HepG2 (cell line): Measurements from ENCODE around the gene PSD4. TPM values are rescaled to one million over a fixed set of nuclear protein-coding genes. Genes with fewer than 3 reads are reported as not detected.

Experiments used
- ATAC-seq: fragments of 200-7000 bp; cut with Tn5 transposase; 3 replicates; pipeline ENCODE4 v1.9.1; 2020; ENCODE audit warnings: mild to moderate bottlenecking, moderate library complexity
- BruUV-seq: library from RNA; stranded (reverse); fragments of 400-500 nt; replicated peaks from 2 replicates; lab custom pipeline; 2021; lab: Mats Ljungman, UMichigan
- CTCF ChIA-PET: fragments of 300-600 bp; formaldehyde crosslinking; extraction: SDS; loops from one replicate; lab custom pipeline; 2021; ENCODE audit warnings: low total read pairs, inconsistent platforms, low intra/inter-chr PET ratio; lab: Yijun Ruan, JAX
- POLR2A ChIA-PET: fragments of 350-600 bp; sonication (Branson Sonifier 250); formaldehyde crosslinking; loops from one replicate; lab custom pipeline; 2020; ENCODE audit warnings: antibody characterized with exemption, inconsistent platforms; lab: Yijun Ruan, JAX
- DNase-seq: peaks from one replicate; pipeline ENCODE4 v3.0.0-alpha.2; 2015; ENCODE audit warnings: low spot score
- FAIRE-seq: peaks from 3 replicates; lab custom pipeline; 2011; peaks lifted over from hg19 to GRCh38; lab: Jason Lieb, UNC
- H2AFZ ChIP-seq: one replicate; pipeline ENCODE4 v1.6.1; 2011; ENCODE audit warnings: low read length, inconsistent platforms
- H3K27ac ChIP-seq: fragments of 300-600 bp; 3 replicates; pipeline ENCODE4 v1.8.0; 2011; ENCODE audit warnings: mixed run types, mild to moderate bottlenecking, mixed read lengths, low read length, inconsistent platforms; ENCODE audit not compliant: insufficient read depth; ENCODE audit errors: extremely low read length
- H3K27me3 ChIP-seq, 2 experiments: fragments of 200-600 bp in 1 of 2; 2 replicates in 1 of 2; 3 replicates in 1 of 2; pipeline versions ENCODE4 v1.6.0 to v1.8.0; 2011; ENCODE audit warnings: low read length in 2 of 2, mild to moderate bottlenecking in 2 of 2, moderate library complexity in 2 of 2, inconsistent platforms in 1 of 2; ENCODE audit not compliant: insufficient read depth in 2 of 2, control insufficient read depth in 1 of 2
- H3K36me3 ChIP-seq, 2 experiments: fragments of 200-600 bp in 1 of 2; replicated peaks in 1 of 2; 2 replicates in 1 of 2; 3 replicates in 1 of 2; pipeline versions ENCODE4 v1.5.1 to v1.8.0; 2011; ENCODE audit warnings: low read length in 2 of 2, inconsistent platforms in 1 of 2; ENCODE audit not compliant: insufficient read depth in 2 of 2, control insufficient read depth in 1 of 2
- H3K4me1 ChIP-seq: 2 replicates; pipeline ENCODE4 v1.5.1; 2012; ENCODE audit warnings: low read length, inconsistent platforms; ENCODE audit not compliant: insufficient read depth
- H3K4me2 ChIP-seq: 2 replicates; pipeline ENCODE4 v1.6.0; 2011; ENCODE audit warnings: low read depth, low read length, inconsistent platforms
- H3K4me3 ChIP-seq, 3 experiments: fragments of 200-600 bp in 1 of 3; sonication (generic), shearing (Covaris generic) in 1 of 3; replicated peaks in 1 of 3; 2 replicates each; pipeline ENCODE4 v1.5.1; 2011 to 2016; ENCODE audit warnings: low read length in 3 of 3, inconsistent platforms in 2 of 3, low read depth in 2 of 3, mild to moderate bottlenecking in 2 of 3, control low read depth in 1 of 3, mixed read lengths in 1 of 3; ENCODE audit not compliant: insufficient read depth in 1 of 3
- H3K79me2 ChIP-seq: one replicate; pipeline ENCODE4 v1.6.1; 2011; ENCODE audit warnings: low read length, inconsistent platforms; ENCODE audit not compliant: insufficient read depth
- H3K9ac ChIP-seq: 2 replicates; pipeline ENCODE4 v1.6.0; 2011; ENCODE audit warnings: mild to moderate bottlenecking, low read depth, low read length, inconsistent platforms; ENCODE audit not compliant: insufficient read depth
- H3K9me3 ChIP-seq: 2 replicates; pipeline ENCODE4 v1.5.1; 2012; ENCODE audit warnings: mild to moderate bottlenecking, low read length
- H4K20me1 ChIP-seq: 2 replicates; pipeline ENCODE4 v1.6.0; 2011; ENCODE audit warnings: inconsistent platforms, mild to moderate bottlenecking, low read length, moderate library complexity; ENCODE audit not compliant: insufficient read depth
- AHDC1 ChIP-seq: sonication (generic); formaldehyde crosslinking; IDR thresholded peaks from 2 replicates; pipeline ENCODE4 v1.5.1; 2020; ENCODE audit warnings: mild to moderate bottlenecking, missing genetic modification reagents, borderline replicate concordance
- CHD4 ChIP-seq: fragments of 200-600 bp; sonication (generic); IDR thresholded peaks from 2 replicates; pipeline ENCODE4 v1.7.0; 2017; ENCODE audit warnings: mild to moderate bottlenecking, low read length, borderline replicate concordance
- KDM1A ChIP-seq: IDR thresholded peaks from 2 replicates; pipeline ENCODE4 v1.6.1; 2016; ENCODE audit warnings: missing compliant biosample characterization
- SMARCE1 ChIP-seq: fragments of 450-650 bp; IDR thresholded peaks from 2 replicates; pipeline ENCODE4 v1.6.1; 2017; ENCODE audit warnings: borderline replicate concordance
- ZMYM3 ChIP-seq: sonication (generic); formaldehyde crosslinking; IDR thresholded peaks from 2 replicates; pipeline ENCODE4 v1.5.1; 2020; ENCODE audit warnings: mild to moderate bottlenecking, missing genetic modification reagents
- ZNF629 ChIP-seq: sonication (generic); formaldehyde crosslinking; conservative IDR thresholded peaks from 2 replicates; pipeline ENCODE4 v1.5.0; 2020; ENCODE audit warnings: missing genetic modification reagents
- WGBS: methylation state at CpG from one replicate; pipeline ENCODE4 v1.1.6; 2017; ENCODE audit warnings: low lambda C conversion rate; 5-methylcytosine and 5-hydroxymethylcytosine counted together
- in situ Hi-C: cut with HindIII; loops from 2 replicates; pipeline ENCODE4 v1.10.0; 2017; ENCODE audit warnings: low pct_unique_long_range_greater_than_20kb; ENCODE audit not compliant: extremely low pct_ligation_motif_present
- intact Hi-C: fragments of 100-400 bp; cut with micrococcal nuclease; formaldehyde crosslinking; loops from one replicate; pipeline ENCODE4 v1.10.0; 2022; ENCODE audit not compliant: unreplicated experiment
- polyA plus RNA-seq, 8 experiments: library from polyadenylated mRNA; depleted of rRNA in 3 of 8; stranded (reverse) in 7 of 8; unstranded in 1 of 8; fragments of >200 nt; fragmentation: Illumina TruSeq in 4 of 8; extraction: Trizol in 4 of 8; gene quantifications; 2 replicates each; pipeline versions ENCODE4 v1.2.1 to v1.2.3, GENCODE V29; 2011 to 2016; ENCODE audit warnings: low read depth in 4 of 8, missing spikeins in 1 of 8, mixed read lengths in 1 of 8; ENCODE audit not compliant: insufficient read depth in 1 of 8
- total RNA-seq, 5 experiments: library from RNA; depleted of rRNA; stranded (reverse); fragments of >200 nt; fragmentation: Illumina TruSeq; extraction: Trizol; gene quantifications; 2 replicates each; pipeline ENCODE4 v1.2.3, GENCODE V29; 2016; ENCODE audit warnings: low read depth in 1 of 5

PSD4 gene
- total and polyA plus RNA-seq, 2 of the 13 experiments (the other 11 are each of a cell fraction or from before 2014, with no cell fraction given), result 5.8 to 9.4 TPM

DNA sequence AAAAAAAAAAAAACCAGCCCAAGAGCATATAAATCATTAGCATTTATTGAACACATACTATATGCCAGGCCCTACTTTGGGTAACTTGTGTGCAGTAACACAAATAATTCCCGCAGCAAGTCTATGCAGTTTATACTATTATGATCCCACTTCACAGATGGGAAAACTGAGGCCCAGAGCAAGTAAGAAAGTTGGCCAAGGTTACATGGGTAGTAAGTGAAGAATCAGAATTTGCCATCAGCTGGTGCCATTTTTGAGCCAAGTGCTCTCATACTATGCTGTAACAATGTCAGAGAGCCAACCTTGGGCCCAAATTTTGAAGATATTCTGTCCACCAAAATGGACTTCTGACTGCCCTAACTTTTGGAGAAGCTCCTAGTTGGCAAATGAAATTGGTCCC lies 13.5 kb upstream of the PSD4 start:
- intact Hi-C loops, result no loop called here
- no peak for DNase-seq
- H3K79me2 ChIP-seq, result no peaks in the 10 kb centered on the region
- POLR2A ChIA-PET, result interaction anchor here (5.3 kb wide), 1 partner anchor 20 kb away, joined by 39 read pairs; no protein-coding TSS in a partner anchor
- H3K4me2 ChIP-seq, result no peak overlapping the region
- FAIRE-seq, result no peak
- peak; percentile 93 for TF ChIP-seq ZNF629 (CRISPR knock-in tag)
- no peak for TF ChIP-seq AHDC1 (CRISPR knock-in tag)
- TF ChIP-seq CHD4, result peak; percentile 72; the same call in 1 of the 2 replicates
- no peak for TF ChIP-seq SMARCE1
- TF ChIP-seq KDM1A (CRISPR knock-in tag), result peak; percentile 29; the same call in 1 of the 2 replicates
- peak; percentile 78 for TF ChIP-seq ZMYM3 (CRISPR knock-in tag)
- no peaks in the 10 kb centered on the region; a peak in 1 of 5 replicates for H3K27me3 ChIP-seq
- H4K20me1 ChIP-seq, result no peaks in the 10 kb centered on the region
- H3K4me3 ChIP-seq, result no peak overlapping the region
- no peak overlapping the region for H3K27ac ChIP-seq
- H2AFZ ChIP-seq, result no peak overlapping the region
- H3K36me3 ChIP-seq, result no peaks in the 10 kb centered on the region
- in situ Hi-C loops, result no loop called here
- CTCF ChIA-PET, result no interaction called here
- BruUV-seq, result no TSS peak
- no peaks in the 10 kb centered on the region for H3K9me3 ChIP-seq
- H3K9ac ChIP-seq, result no peak overlapping the region
- WGBS, result 96% methylated on average over 1 of the region's 1 CpG
- no peak for ATAC-seq
- H3K4me1 ChIP-seq, result peaks cover 57% of the 10 kb centered on the region
